HUES6 (cell line): ENCODE measurements around the gene NDFIP1.

Experiments
- H3K27ac ChIP-seq: 2 replicates; pipeline ENCODE4 v1.7.0; 2013; ENCODE audit warnings: low read depth, mild to moderate bottlenecking, low read length, inconsistent platforms
- H3K27me3 ChIP-seq: 2 replicates; pipeline ENCODE4 v1.6.1; 2013; ENCODE audit warnings: low read length; ENCODE audit not compliant: control insufficient read depth, insufficient read depth
- H3K36me3 ChIP-seq: 2 replicates; pipeline ENCODE4 v1.6.1; 2013; ENCODE audit warnings: low read length; ENCODE audit not compliant: control insufficient read depth, insufficient read depth
- H3K4me1 ChIP-seq: 2 replicates; pipeline ENCODE4 v1.6.1; 2013; ENCODE audit warnings: low read length; ENCODE audit not compliant: control insufficient read depth, insufficient read depth
- H3K4me3 ChIP-seq: 2 replicates; pipeline ENCODE4 v1.5.1; 2013; ENCODE audit warnings: low read depth, low read length
- H3K9ac ChIP-seq: one replicate; pipeline ENCODE4 v1.6.1; 2013; ENCODE audit warnings: mild to moderate bottlenecking, low read length
- H3K9me3 ChIP-seq: 2 replicates; pipeline ENCODE4 v1.6.1; 2013; ENCODE audit warnings: low read depth, low read length; ENCODE audit not compliant: control insufficient read depth, insufficient read depth

Gene NDFIP1

DNA sequence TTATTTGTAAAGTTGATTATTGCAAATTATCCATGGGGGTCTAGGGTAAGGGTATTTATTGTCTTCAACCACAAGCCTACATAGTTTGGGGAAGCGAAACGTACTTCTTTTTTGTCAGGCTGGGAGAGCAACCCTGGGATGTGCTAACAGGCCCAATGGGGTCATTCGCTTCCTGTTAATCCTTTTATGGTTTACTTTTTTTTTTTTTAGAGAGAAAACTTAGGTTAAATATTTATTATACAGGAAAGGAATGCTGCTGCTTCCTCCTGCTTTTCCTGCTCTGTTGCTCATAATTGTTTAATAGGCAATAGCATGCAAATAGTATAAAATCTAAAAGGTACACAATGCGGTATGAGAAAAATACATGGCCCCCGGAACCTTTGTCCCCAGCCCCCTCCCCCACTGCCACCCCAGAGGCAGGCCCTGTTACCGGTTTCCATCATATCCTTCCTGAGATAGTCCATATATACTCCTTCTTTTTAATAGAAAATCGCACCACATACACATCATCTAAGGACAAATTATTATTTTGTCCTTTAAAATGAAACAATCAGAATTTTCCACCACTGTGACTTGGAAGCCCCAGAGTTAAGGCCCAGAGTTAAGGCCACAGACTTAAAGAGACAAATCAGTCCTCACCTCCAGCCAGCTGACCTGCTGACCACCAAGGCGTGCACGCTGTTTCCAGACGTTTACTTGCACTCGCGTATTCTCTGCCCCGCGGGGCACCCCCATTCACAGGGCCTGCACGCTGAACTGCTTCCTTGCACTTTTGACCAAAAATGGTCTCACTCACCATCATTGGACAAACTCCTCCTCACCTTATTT, 83.9 kb downstream of the NDFIP1 start:
- H3K4me3 ChIP-seq, result no peak overlapping the region
- H3K9me3 ChIP-seq, result no peaks in the 10 kb centered on the region
- H3K27ac ChIP-seq, result no peak overlapping the region
- no peaks in the 10 kb centered on the region for H3K27me3 ChIP-seq
- H3K9ac ChIP-seq, result no peak overlapping the region
- peaks cover 18% of the 10 kb centered on the region for H3K4me1 ChIP-seq
- no peaks in the 10 kb centered on the region for H3K36me3 ChIP-seq

DNA sequence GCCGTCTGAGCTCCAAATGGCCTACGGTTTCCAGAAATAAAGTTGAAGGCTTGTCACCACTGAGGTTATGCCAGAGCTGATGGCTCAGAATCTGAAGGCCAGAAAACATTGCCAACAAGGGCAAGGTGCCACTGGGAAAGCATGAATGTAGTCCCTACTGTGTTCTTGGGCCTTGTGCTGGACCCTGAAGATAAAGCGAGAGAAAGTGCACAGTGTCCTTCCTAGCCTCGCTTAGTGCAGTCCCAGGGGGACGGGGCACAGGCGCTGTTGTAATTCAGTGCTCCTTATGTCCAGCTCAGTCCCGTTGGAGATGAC, 84.5 kb downstream of the NDFIP1 start:
- no peak overlapping the region for H3K27ac ChIP-seq
- H3K27me3 ChIP-seq, result no peaks in the 10 kb centered on the region
- peaks cover 23% of the 10 kb centered on the region for H3K4me1 ChIP-seq

DNA sequence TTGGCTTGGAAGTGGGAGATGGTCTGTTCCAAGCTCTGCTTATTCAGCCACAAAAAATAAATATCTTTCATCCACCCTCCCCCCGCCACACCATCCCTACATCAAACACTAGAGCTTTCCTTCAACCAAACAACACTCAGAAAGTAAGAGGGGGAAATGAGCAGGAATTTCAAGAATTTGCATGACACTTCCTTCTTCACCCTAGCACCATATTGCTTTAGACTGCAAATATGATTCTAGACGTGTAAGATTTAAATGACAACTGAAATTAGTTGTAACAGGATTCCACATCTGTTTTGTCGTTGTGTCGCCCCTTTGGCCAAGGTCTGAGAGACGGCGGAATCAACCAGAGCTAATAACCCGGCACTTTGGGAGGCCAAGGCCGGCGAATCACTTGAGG, 88.5 kb downstream of the NDFIP1 start:
- no peaks in the 10 kb centered on the region for H3K9me3 ChIP-seq
- H3K27ac ChIP-seq, result peak overlapping the region; percentile 66; the same call in 1 of the 2 replicates
- no peaks in the 10 kb centered on the region for H3K36me3 ChIP-seq
- peak overlapping the region; percentile 24 for H3K9ac ChIP-seq
- no peak overlapping the region for H3K4me3 ChIP-seq
- H3K27me3 ChIP-seq, result no peaks in the 10 kb centered on the region
- H3K4me1 ChIP-seq, result peaks cover 17% of the 10 kb centered on the region

More for the DNA sequence above, 84.5 kb downstream of the NDFIP1 start:
- Histone ChIP-seq H3K4me3 (no peak overlapping the region), H3K9ac (no peak overlapping the region), H3K9me3 (no peaks in the 10 kb centered on the region), H3K36me3 (no peaks in the 10 kb centered on the region)

DNA sequence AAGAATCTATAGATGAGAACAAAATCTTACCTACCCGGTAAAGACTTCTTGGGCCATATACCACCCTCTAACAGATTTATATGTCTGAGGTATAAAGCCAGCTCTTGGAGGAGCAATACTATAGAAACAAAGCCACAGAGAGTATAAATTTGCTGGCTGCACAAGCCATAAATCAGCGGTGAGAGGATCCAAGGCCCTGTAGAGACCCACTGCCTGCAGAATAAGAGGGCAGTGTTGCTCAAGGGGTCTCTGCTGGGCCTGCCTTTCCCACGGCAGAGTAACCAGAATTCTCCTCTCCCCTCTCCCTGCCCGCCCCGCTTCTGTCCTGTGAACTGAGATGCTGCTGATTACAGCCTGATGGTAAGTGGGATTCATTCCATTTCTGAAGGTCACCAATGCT, 89.2 kb downstream of the NDFIP1 start:
- Histone ChIP-seq H3K4me3 (no peak overlapping the region), H3K9me3 (no peaks in the 10 kb centered on the region), H3K4me1 (peaks cover 16% of the 10 kb centered on the region), H3K27ac (peak overlapping the region; percentile 66; the same call in 1 of the 2 replicates), H3K36me3 (no peaks in the 10 kb centered on the region), H3K27me3 (no peaks in the 10 kb centered on the region), H3K9ac (no peak overlapping the region)

DNA sequence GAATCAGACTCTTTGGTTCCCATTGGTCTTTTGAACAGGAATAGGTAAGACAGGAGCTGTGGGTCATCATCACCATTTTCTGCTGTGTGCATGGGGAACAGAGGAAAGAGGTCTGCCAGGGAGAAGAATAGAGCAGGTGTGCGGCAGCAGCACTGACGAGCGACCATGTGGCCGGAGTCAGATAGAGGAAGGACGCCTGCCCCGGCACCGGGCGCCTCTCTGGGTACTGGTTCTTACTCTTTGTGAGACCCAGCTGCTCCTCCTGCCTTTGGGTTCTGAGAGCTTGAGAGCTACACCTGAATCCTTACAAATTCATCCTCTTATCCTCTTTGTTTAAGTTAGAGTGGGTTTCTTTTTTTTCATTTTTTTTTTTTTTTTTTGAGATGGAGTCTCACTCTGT, 90.8 kb downstream of the NDFIP1 start:
- H3K27ac ChIP-seq, result no peak overlapping the region
- H3K4me1 ChIP-seq, result peaks cover 16% of the 10 kb centered on the region
- H3K36me3 ChIP-seq, result no peaks in the 10 kb centered on the region
- H3K9ac ChIP-seq, result no peak overlapping the region
- H3K9me3 ChIP-seq, result no peaks in the 10 kb centered on the region
- H3K4me3 ChIP-seq, result no peak overlapping the region
- H3K27me3 ChIP-seq, result no peaks in the 10 kb centered on the region

DNA sequence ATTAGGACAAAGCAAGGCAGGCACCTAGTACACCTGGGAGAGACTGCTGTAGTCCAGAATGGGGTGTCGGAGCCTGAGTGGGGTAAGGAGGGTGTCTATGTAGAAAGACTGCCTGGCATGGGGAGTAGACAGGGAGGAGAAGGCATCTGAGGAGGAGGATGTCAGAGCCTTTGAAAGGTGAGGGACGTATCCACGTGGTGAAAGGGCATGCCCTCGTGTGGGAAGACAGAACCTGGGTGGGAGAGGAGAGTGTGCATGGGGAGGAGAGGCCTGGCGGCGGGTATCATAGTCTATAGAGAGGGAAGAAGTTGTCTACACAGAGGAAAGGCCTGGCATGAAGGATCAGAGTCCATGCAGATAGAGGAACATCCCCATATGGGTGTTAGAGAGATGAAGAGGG, 91.8 kb downstream of the NDFIP1 start:
- Histone ChIP-seq H3K4me3 (no peak overlapping the region), H3K9me3 (no peaks in the 10 kb centered on the region), H3K36me3 (no peaks in the 10 kb centered on the region), H3K4me1 (peaks cover 16% of the 10 kb centered on the region), H3K9ac (no peak overlapping the region), H3K27ac (no peak overlapping the region), H3K27me3 (no peaks in the 10 kb centered on the region)

DNA sequence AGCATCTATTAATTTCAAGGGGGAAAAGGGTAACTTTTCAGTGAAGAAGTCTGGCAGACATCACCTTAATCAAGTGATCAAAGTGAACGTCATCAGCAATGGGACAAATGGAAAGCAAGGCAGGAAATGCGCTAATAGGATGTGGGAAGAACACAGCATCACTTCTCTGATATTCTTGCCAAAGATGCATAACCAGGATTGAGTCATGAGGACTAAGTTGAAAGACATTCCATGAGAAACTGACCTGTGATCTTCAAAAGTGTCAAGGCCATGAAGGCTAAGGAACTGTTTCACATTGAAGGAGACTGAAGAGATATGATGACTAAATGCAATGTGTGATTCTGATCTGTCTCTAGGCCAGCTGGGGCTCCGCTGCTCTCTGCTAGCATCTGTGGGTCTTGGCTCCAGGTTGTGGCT, 92.9 kb downstream of the NDFIP1 start:
- no peak overlapping the region for H3K4me3 ChIP-seq
- H3K4me1 ChIP-seq, result peaks cover 16% of the 10 kb centered on the region
- H3K27me3 ChIP-seq, result no peaks in the 10 kb centered on the region
- H3K9me3 ChIP-seq, result no peaks in the 10 kb centered on the region
- no peak overlapping the region for H3K27ac ChIP-seq
- no peaks in the 10 kb centered on the region for H3K36me3 ChIP-seq
- H3K9ac ChIP-seq, result no peak overlapping the region

DNA sequence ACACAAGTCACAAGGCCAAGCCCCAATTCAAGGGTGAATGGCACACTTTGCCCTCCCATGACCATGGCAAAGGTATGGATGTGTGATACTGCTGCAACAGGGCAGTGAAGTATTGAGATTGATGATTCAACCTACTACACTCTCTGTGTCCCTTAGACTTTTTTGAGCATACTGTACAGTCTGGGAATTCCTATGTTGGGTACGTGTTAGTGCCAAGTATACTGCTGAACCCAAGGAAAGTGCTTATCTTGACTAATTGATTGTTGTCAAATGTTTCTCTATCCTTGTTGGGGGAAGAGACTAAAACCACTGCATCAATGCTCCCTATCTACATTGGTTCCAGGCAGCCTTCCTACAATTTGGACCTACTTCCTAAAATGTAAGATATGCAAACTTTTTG, 93.7 kb downstream of the NDFIP1 start:
- H3K27ac ChIP-seq, result no peak overlapping the region

More for the DNA sequence above, 93.7 kb downstream of the NDFIP1 start:
- H3K27me3 ChIP-seq, result no peaks in the 10 kb centered on the region
- H3K4me1 ChIP-seq, result peaks cover 9% of the 10 kb centered on the region
- H3K9me3 ChIP-seq, result no peaks in the 10 kb centered on the region
- no peak overlapping the region for H3K9ac ChIP-seq
- H3K4me3 ChIP-seq, result no peak overlapping the region
- no peaks in the 10 kb centered on the region for H3K36me3 ChIP-seq
